Measurements from ENCODE around the gene LRP5. TPM values are rescaled to one million over a fixed set of nuclear protein-coding genes. Genes with fewer than 3 reads are reported as not detected.

Gene LRP5
- total RNA-seq, 3 donors from 2014 or later: 23.6 to 48.8 (median 24.5) TPM

GRCh38 chr11:68412593-68413475 is 100.4 kb downstream of the LRP5 start:
- Histone ChIP-seq H3K4me3 (no peak overlapping the region), H3K27me3 (no peaks in the 10 kb centered on the region), H3K9me3 (no peaks in the 10 kb centered on the region), H3K36me3 (peaks cover 3% of the 10 kb centered on the region), H3K27ac (peak overlapping the region; percentile 7 to 82), H3K4me1 (no peaks in the 10 kb centered on the region)
- peak in 1 of 3 donors; percentile 59 for TF ChIP-seq POLR2AphosphoS5 (IDR thresholded peaks at IDR 0.05)
- no peak for TF ChIP-seq CTCF (IDR thresholded peaks at IDR 0.05)
- peak in 1 of 2 donors; percentile 28 for DNase-seq (ENCODE audit: low spot score in 2 of 2)
- intact Hi-C loops (cut with DNase I; ENCODE audit: low total_unique reads): no loop called here

- Histone ChIP-seq H3K4me1 (no peaks in the 10 kb centered on the region), H3K36me3 (peaks cover 3% of the 10 kb centered on the region), H3K27ac (peak overlapping the region; percentile 7 to 82)
These were observed 101.2 kb downstream of the LRP5 start for GRCh38 chr11:68413591-68413999.

GRCh38 chr11:68414496-68415221 is 102.3 kb downstream of the LRP5 start:
- H3K27ac ChIP-seq: peak overlapping the region in 1 of 2 donors; percentile 82
- intact Hi-C loops (cut with DNase I; ENCODE audit: low total_unique reads): no loop called here
- DNase-seq (ENCODE audit: low spot score in 2 of 2): no peak
- H3K4me1 ChIP-seq: no peaks in the 10 kb centered on the region
- peaks cover 3% of the 10 kb centered on the region for H3K36me3 ChIP-seq
- TF ChIP-seq POLR2A (IDR thresholded peaks at IDR 0.05) (no peak), CTCF (IDR thresholded peaks at IDR 0.05) (no peak), POLR2AphosphoS5 (IDR thresholded peaks at IDR 0.05) (no peak)
- H3K4me3 ChIP-seq: no peak overlapping the region
- no peaks in the 10 kb centered on the region for H3K27me3 ChIP-seq
- no peaks in the 10 kb centered on the region for H3K9me3 ChIP-seq

More at GRCh38 chr11:68413591-68413999, 101.2 kb downstream of the LRP5 start:
- no peaks in the 10 kb centered on the region for H3K9me3 ChIP-seq
- intact Hi-C loops (cut with DNase I; ENCODE audit: low total_unique reads): no loop called here
- no peaks in the 10 kb centered on the region for H3K27me3 ChIP-seq
- no peak overlapping the region for H3K4me3 ChIP-seq
- no peak for TF ChIP-seq CTCF (IDR thresholded peaks at IDR 0.05)
- DNase-seq (ENCODE audit: low spot score in 2 of 2): no peak

- intact Hi-C loops (cut with DNase I; ENCODE audit: low total_unique reads): no loop called here
- TF ChIP-seq CTCF (IDR thresholded peaks at IDR 0.05) (no peak), POLR2AphosphoS5 (IDR thresholded peaks at IDR 0.05) (no peak), POLR2A (IDR thresholded peaks at IDR 0.05) (no peak)
- no peak overlapping the region for H3K27ac ChIP-seq
- no peaks in the 10 kb centered on the region for H3K4me1 ChIP-seq
- H3K36me3 ChIP-seq: peaks cover 3% of the 10 kb centered on the region
- no peaks in the 10 kb centered on the region for H3K27me3 ChIP-seq
- H3K9me3 ChIP-seq: no peaks in the 10 kb centered on the region
- DNase-seq (ENCODE audit: low spot score in 2 of 2): no peak
- no peak overlapping the region for H3K4me3 ChIP-seq
These were observed 103.7 kb downstream of the LRP5 start for GRCh38 chr11:68416070-68416578.

- Histone ChIP-seq H3K9me3 (no peaks in the 10 kb centered on the region), H3K4me3 (no peak overlapping the region), H3K36me3 (no peaks in the 10 kb centered on the region), H3K27me3 (no peaks in the 10 kb centered on the region), H3K27ac (no peak overlapping the region), H3K4me1 (no peaks in the 10 kb centered on the region)
- no peak for DNase-seq (ENCODE audit: low spot score in 2 of 2)
- intact Hi-C loops (cut with DNase I; ENCODE audit: low total_unique reads): no loop called here
- TF ChIP-seq POLR2A (IDR thresholded peaks at IDR 0.05): no peak
- TF ChIP-seq POLR2AphosphoS5 (IDR thresholded peaks at IDR 0.05): no peak
- TF ChIP-seq CTCF (IDR thresholded peaks at IDR 0.05): no peak
These were observed 106.3 kb downstream of the LRP5 start for GRCh38 chr11:68418648-68419047.
